ENCODE measurements around the gene TJP2. TPM values are rescaled to one million over a fixed set of nuclear protein-coding genes. Genes with fewer than 3 reads are reported as not detected.

TJP2 gene
- total RNA-seq, 4 donors from 2014 or later = 137 to 191 (median 167) TPM

DNA sequence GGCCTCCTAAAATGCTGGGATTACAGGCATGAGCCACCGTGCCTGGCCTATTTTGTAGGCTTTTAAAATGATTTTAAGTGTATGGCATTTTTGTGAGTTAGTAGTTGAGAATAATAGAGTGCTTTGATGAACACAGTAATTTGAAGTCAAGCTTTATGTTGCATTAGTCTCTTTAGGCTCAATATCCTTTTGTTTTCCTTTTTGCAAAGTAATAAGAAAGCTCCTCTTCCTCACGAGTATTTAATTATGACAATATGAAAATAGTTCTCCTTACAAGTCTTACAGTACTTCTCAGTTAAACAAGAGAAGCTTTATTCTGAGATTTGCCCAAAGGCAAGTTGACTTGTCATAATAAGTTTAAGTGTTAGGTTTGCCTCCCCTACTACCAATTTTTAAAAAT lies 69.0 kb downstream of the TJP2 start:
- 65 to 76% methylated on average over 2 of the region's 2 CpGs for WGBS, 2 donors
- no peak for TF ChIP-seq POLR2A (IDR thresholded peaks at IDR 0.05)
- TF ChIP-seq, protein P1, sequence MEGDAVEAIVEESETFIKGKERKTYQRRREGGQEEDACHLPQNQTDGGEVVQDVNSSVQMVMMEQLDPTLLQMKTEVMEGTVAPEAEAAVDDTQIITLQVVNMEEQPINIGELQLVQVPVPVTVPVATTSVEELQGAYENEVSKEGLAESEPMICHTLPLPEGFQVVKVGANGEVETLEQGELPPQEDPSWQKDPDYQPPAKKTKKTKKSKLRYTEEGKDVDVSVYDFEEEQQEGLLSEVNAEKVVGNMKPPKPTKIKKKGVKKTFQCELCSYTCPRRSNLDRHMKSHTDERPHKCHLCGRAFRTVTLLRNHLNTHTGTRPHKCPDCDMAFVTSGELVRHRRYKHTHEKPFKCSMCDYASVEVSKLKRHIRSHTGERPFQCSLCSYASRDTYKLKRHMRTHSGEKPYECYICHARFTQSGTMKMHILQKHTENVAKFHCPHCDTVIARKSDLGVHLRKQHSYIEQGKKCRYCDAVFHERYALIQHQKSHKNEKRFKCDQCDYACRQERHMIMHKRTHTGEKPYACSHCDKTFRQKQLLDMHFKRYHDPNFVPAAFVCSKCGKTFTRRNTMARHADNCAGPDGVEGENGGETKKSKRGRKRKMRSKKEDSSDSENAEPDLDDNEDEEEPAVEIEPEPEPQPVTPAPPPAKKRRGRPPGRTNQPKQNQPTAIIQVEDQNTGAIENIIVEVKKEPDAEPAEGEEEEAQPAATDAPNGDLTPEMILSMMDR (IDR thresholded peaks at IDR 0.05) = no peak
- H3K4me3 ChIP-seq (ENCODE audit: low read depth, poor library complexity, severe bottlenecking) = no peak overlapping the region
- intact Hi-C loops (cut with DNase I; ENCODE audit: low total_unique reads) = no loop called here
- no peak for DNase-seq (ENCODE audit: low spot score in 2 of 2)

DNA sequence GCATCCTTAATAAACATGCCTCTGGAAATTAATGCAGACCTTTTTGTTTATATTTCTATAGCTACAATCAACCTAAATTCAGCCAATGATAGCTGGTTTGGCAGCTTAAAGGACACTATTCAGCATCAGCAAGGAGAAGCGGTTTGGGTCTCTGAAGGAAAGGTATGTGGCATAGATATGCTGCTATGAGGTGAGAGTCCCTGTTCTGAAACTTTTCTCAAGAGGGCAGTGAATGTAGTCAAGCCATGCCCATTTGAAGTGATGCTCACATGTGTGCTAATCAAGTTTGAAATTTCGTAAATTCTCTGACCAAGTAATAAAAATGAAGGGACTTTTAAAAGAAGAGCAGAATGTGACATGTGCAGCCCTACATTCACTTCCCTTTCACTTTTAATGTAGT lies 72.6 kb downstream of the TJP2 start:
- H3K4me3 ChIP-seq (ENCODE audit: low read depth, poor library complexity, severe bottlenecking) = no peak overlapping the region
- TF ChIP-seq, protein P1 (IDR thresholded peaks at IDR 0.05) = no peak
- TF ChIP-seq POLR2A (IDR thresholded peaks at IDR 0.05) = no peak
- intact Hi-C loops (cut with DNase I; ENCODE audit: low total_unique reads) = no loop called here
- WGBS, 2 donors = 95 to 100% methylated on average over 2 of the region's 2 CpGs
- no peak for DNase-seq (ENCODE audit: low spot score in 2 of 2)

GRCh38 chr9:69248005-69248404 lies 73.9 kb downstream of the TJP2 start:
- H3K4me3 ChIP-seq (ENCODE audit: low read depth, poor library complexity, severe bottlenecking) = no peak overlapping the region
- 86 to 89% methylated on average over 22 of the region's 22 CpGs for WGBS, 2 donors
- DNase-seq (ENCODE audit: low spot score in 2 of 2) = no peak
- intact Hi-C loops (cut with DNase I; ENCODE audit: low total_unique reads) = no loop called here
- TF ChIP-seq, protein P1 (IDR thresholded peaks at IDR 0.05) = no peak
- no peak for TF ChIP-seq POLR2A (IDR thresholded peaks at IDR 0.05)

GRCh38 chr9:69249337-69249736 lies 75.3 kb downstream of the TJP2 start:
- DNase-seq (ENCODE audit: low spot score in 2 of 2) = no peak
- TF ChIP-seq POLR2A (IDR thresholded peaks at IDR 0.05) = no peak
- TF ChIP-seq, protein P1 (IDR thresholded peaks at IDR 0.05) = no peak
- WGBS, 2 donors = 65 to 75% methylated on average over 7 of the region's 7 CpGs
- no peak overlapping the region for H3K4me3 ChIP-seq (ENCODE audit: low read depth, poor library complexity, severe bottlenecking)
- intact Hi-C loops (cut with DNase I; ENCODE audit: low total_unique reads) = no loop called here

DNA sequence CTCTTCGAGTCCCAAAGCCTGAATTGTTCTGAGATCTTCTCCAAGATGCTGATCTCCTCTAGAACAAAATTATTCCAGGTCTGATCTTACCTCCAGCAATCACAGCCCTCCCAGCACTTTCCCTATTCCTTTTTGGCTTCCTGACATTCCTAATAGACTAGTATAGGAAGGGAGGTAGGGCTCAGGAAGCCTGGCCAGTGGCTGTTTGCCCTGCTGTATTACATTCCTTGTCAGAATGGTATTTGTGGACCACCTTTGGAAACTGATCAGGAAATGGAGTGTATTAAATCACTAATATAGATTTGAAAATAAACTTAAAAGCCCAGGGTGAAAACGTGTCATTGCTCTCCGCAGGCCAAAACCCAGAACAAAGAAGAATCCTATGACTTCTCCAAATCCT lies 76.6 kb downstream of the TJP2 start:
- DNase-seq (ENCODE audit: low spot score in 2 of 2) = no peak
- intact Hi-C loops (cut with DNase I; ENCODE audit: low total_unique reads) = no loop called here
- H3K4me3 ChIP-seq (ENCODE audit: low read depth, poor library complexity, severe bottlenecking) = no peak overlapping the region
- TF ChIP-seq, protein P1 (IDR thresholded peaks at IDR 0.05) = no peak
- no peak for TF ChIP-seq POLR2A (IDR thresholded peaks at IDR 0.05)
- 84 to 90% methylated on average over 3 of the region's 3 CpGs for WGBS, 2 donors

- DNase-seq (ENCODE audit: low spot score in 2 of 2) = no peak
- intact Hi-C loops (cut with DNase I; ENCODE audit: low total_unique reads) = no loop called here
- H3K4me3 ChIP-seq (ENCODE audit: low read depth, poor library complexity, severe bottlenecking) = no peak overlapping the region
- TF ChIP-seq, protein P1 (IDR thresholded peaks at IDR 0.05) = no peak
- WGBS, 2 donors = 63 to 66% methylated on average over 5 of the region's 5 CpGs
These were observed 78.4 kb downstream of the TJP2 start for GRCh38 chr9:69252436-69252835.

All from lower leg skin (tissue), 4 donors.